Activated naive CD4-positive, alpha-beta T cell treated with anti-CD3 and anti-CD28 coated beads, Interleukin-2, amount 50 U/mL, for 24 hours (primary cell): Measurements from ENCODE around the gene MRPL51.
"Not testable (repeated sequence)": the region's sequence is repeated elsewhere in the genome, so short reads cannot be mapped to it uniquely, and the experiment has no call there.

ENCODE experiments used
- H3K27ac Mint-ChIP-seq: one replicate; pipeline ENCODE4 v1.8.0; 2021; ENCODE audit warnings: mild to moderate bottlenecking, mixed read lengths
- H3K27me3 Mint-ChIP-seq: one replicate; pipeline ENCODE4 v1.8.0; 2021; ENCODE audit warnings: mixed read lengths
- H3K36me3 Mint-ChIP-seq: one replicate; pipeline ENCODE4 v1.8.0; 2021; ENCODE audit warnings: mixed read lengths
- H3K4me1 Mint-ChIP-seq: one replicate; pipeline ENCODE4 v1.8.0; 2021; ENCODE audit warnings: mixed read lengths
- H3K4me3 Mint-ChIP-seq: one replicate; pipeline ENCODE4 v1.8.0; 2021; ENCODE audit warnings: mild to moderate bottlenecking, mixed read lengths
- H3K9me3 Mint-ChIP-seq: one replicate; pipeline ENCODE4 v1.8.0; 2021; ENCODE audit warnings: mixed read lengths

Gene MRPL51

DNA sequence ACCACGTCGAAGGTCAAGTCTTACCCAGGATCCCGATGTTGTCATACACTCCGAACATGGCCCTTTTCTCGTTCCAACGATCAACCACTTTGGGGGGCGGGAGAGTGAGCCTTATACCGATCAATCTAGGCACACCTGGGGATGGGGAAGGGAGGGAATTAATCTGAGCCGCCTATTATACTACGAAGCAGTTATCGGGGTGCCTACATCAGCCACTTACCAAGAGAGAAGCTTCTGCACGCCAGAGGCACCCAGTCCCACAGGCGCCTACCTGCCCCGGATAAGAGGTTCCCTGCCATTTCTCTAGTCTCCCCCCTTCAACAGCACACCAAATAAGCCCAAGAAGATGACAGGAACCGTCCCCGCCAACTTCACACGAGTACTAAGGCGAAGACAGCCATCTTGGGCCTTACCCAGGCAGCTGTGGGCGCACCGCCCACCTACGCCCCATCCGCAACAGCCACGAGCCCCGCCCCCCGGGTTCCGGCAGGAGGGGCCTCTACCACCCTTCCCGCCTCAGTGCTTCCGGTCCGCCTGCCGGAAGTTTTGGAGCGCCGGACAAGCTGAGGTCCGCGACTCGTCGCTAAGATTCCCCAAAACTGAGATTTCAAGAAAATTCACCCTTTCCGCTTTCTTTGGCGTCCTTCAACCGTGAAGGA lies at the start of gene MRPL51:
Gene MRPL51, minus strand, starts transcription at position 425 of the 659 bp plus-strand sequence. Its CDS starts 126 bp downstream, at position 299.
- Mint-ChIP-seq H3K9me3 (no peaks in the 10 kb centered on the region), H3K4me3 (peak within 1 kb of the TSS; percentile 94), H3K27ac (peak within 1 kb of the TSS; percentile 95), H3K4me1 (peaks cover 34% of the 10 kb centered on the region), H3K36me3 (peaks cover 9% of the 10 kb centered on the region), H3K27me3 (no peaks in the 10 kb centered on the region)

DNA sequence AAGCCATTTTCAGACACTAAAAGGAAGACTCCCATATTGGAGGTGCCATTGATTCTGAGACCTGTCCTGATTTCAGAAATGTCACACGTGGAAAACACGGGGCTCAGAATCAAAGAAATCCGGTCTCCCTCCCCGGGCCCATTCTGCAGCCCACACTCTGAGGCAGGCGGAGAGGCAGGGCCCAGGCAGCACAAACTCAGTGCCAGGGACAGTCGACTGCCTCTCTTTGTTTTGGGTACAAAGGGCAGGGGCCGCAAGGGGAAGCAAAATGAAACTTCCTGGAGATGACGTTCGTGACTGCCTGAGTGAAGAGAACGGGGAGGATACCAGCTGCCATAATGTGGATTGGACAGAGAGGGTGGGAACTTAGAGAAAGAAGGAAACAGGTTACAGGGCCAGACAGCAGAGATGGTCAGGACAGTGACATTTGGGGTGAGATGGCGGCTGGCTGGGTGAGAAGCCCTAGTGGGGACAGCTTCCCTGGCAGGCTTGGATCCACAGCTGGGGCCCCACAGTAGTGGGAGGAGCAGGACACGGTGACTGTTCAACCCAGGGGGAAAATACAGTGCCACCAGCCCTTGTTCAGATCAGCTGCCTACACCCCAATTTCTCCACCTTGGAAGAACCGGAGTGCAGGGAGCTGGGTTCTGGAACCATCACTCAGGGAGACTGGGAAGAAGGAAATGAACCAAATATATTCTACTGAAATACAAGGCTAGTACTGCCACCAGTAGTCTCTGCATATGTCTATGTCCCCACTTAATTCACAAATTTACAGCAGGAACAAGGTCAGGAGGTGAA lies 49.3 kb upstream of the MRPL51 start:
- H3K27me3 Mint-ChIP-seq: no peaks in the 10 kb centered on the region
- H3K4me3 Mint-ChIP-seq: no peak overlapping the region
- H3K9me3 Mint-ChIP-seq: no peaks in the 10 kb centered on the region
- peaks cover 41% of the 10 kb centered on the region for H3K4me1 Mint-ChIP-seq
- H3K27ac Mint-ChIP-seq: peak overlapping the region; percentile 73
- H3K36me3 Mint-ChIP-seq: peaks cover 7% of the 10 kb centered on the region

- H3K4me3 Mint-ChIP-seq: no peak overlapping the region
These were observed 48.5 kb upstream of the MRPL51 start for GRCh38 chr12:6541371-6542165.

GRCh38 chr12:6540181-6540877 lies 47.3 kb upstream of the MRPL51 start:
- Mint-ChIP-seq H3K4me1 (peaks cover 46% of the 10 kb centered on the region), H3K27ac (peak overlapping the region; percentile 17), H3K4me3 (peak overlapping the region; percentile 76), H3K9me3 (no peaks in the 10 kb centered on the region), H3K36me3 (peaks cover 13% of the 10 kb centered on the region), H3K27me3 (no peaks in the 10 kb centered on the region)

More at GRCh38 chr12:6541371-6542165, 48.5 kb upstream of the MRPL51 start:
- no peaks in the 10 kb centered on the region for H3K9me3 Mint-ChIP-seq
- H3K27me3 Mint-ChIP-seq: no peaks in the 10 kb centered on the region
- peaks cover 10% of the 10 kb centered on the region for H3K36me3 Mint-ChIP-seq
- peaks cover 42% of the 10 kb centered on the region for H3K4me1 Mint-ChIP-seq
- H3K27ac Mint-ChIP-seq: peak overlapping the region; percentile 73

GRCh38 chr12:6539707-6540134 lies 46.7 kb upstream of the MRPL51 start:
- H3K9me3 Mint-ChIP-seq: no peaks in the 10 kb centered on the region
- H3K27ac Mint-ChIP-seq: peak overlapping the region; percentile 66
- H3K36me3 Mint-ChIP-seq: peaks cover 16% of the 10 kb centered on the region
- H3K4me1 Mint-ChIP-seq: peaks cover 46% of the 10 kb centered on the region
- peak overlapping the region; percentile 76 for H3K4me3 Mint-ChIP-seq
- H3K27me3 Mint-ChIP-seq: no peaks in the 10 kb centered on the region

DNA sequence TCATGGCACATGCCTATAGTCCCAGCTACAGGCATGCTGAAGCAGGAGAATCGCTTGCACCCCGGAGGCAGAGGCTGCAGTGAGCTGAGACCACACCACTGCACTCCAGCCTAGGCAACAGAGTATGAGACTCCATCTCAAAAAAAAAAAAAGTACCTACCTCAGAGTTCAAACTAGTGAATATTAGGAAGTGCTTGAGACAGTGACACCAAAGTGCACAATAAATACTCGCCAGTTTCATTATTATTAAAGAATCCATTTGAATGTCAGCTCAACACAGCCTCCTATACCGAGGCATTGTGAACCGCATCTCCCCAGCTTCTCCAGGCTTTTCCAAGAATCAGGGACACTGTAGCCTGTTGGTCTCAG lies 46.2 kb upstream of the MRPL51 start:
- Mint-ChIP-seq H3K27ac (peak overlapping the region; percentile 66), H3K27me3 (no peaks in the 10 kb centered on the region), H3K9me3 (no peaks in the 10 kb centered on the region), H3K4me1 (peaks cover 46% of the 10 kb centered on the region), H3K36me3 (peaks cover 16% of the 10 kb centered on the region), H3K4me3 (peak overlapping the region; percentile 36)

DNA sequence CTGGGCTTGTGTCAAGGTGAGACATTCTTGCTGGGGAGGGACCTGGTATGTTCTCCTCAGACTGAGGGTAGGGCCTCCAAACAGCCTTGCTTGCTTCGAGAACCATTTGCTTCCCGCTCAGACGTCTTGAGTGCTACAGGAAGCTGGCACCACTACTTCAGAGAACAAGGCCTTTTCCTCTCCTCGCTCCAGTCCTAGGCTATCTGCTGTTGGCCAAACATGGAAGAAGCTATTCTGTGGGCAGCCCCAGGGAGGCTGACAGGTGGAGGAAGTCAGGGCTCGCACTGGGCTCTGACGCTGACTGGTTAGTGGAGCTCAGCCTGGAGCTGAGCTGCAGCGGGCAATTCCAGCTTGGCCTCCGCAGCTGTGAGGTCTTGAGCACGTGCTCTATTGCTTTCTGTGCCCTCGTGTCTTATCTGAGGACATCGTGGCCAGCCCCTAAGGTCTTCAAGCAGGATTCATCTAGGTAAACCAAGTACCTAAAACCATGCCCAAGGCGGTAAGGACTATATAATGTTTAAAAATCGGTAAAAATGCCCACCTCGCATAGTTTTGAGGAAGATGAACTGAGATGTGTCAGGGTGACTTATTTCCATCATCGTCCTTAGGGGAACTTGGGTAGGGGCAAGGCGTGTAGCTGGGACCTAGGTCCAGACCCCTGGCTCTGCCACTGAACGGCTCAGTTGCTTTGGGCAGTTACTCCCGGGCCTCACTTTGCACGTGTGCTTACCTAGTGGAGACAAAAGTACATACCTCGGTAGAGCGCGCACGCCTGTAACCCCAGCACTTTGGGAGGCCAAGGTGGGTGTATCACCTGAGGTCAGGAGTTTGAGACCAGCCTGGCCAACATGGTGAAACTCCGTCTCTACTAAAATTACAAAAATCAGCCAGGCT lies 45.6 kb upstream of the MRPL51 start:
- peaks cover 16% of the 10 kb centered on the region for H3K36me3 Mint-ChIP-seq
- H3K9me3 Mint-ChIP-seq: no peaks in the 10 kb centered on the region
- peak overlapping the region; percentile 36 for H3K4me3 Mint-ChIP-seq
- peaks cover 46% of the 10 kb centered on the region for H3K4me1 Mint-ChIP-seq
- H3K27me3 Mint-ChIP-seq: no peaks in the 10 kb centered on the region
- peak overlapping the region; percentile 94 for H3K27ac Mint-ChIP-seq

- Mint-ChIP-seq H3K36me3 (peaks cover 16% of the 10 kb centered on the region), H3K27ac (peak overlapping the region; percentile 94), H3K4me1 (peaks cover 52% of the 10 kb centered on the region), H3K4me3 (peak overlapping the region; percentile 98)
- H3K9me3 Mint-ChIP-seq, H3K27me3 Mint-ChIP-seq: not testable (repeated sequence)
These were observed 44.7 kb upstream of the MRPL51 start for GRCh38 chr12:6537580-6538419.

DNA sequence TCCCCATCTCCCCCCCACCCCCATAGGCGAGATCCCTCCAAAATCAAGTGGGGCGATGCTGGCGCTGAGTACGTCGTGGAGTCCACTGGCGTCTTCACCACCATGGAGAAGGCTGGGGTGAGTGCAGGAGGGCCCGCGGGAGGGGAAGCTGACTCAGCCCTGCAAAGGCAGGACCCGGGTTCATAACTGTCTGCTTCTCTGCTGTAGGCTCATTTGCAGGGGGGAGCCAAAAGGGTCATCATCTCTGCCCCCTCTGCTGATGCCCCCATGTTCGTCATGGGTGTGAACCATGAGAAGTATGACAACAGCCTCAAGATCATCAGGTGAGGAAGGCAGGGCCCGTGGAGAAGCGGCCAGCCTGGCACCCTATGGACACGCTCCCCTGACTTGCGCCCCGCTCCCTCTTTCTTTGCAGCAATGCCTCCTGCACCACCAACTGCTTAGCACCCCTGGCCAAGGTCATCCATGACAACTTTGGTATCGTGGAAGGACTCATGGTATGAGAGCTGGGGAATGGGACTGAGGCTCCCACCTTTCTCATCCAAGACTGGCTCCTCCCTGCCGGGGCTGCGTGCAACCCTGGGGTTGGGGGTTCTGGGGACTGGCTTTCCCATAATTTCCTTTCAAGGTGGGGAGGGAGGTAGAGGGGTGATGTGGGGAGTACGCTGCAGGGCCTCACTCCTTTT lies 44.0 kb upstream of the MRPL51 start:
- Mint-ChIP-seq H3K36me3 (peaks cover 16% of the 10 kb centered on the region), H3K27ac (peak overlapping the region; percentile 82), H3K4me3 (peak overlapping the region; percentile 98), H3K4me1 (peaks cover 52% of the 10 kb centered on the region), H3K9me3 (no peaks in the 10 kb centered on the region), H3K27me3 (no peaks in the 10 kb centered on the region)

DNA sequence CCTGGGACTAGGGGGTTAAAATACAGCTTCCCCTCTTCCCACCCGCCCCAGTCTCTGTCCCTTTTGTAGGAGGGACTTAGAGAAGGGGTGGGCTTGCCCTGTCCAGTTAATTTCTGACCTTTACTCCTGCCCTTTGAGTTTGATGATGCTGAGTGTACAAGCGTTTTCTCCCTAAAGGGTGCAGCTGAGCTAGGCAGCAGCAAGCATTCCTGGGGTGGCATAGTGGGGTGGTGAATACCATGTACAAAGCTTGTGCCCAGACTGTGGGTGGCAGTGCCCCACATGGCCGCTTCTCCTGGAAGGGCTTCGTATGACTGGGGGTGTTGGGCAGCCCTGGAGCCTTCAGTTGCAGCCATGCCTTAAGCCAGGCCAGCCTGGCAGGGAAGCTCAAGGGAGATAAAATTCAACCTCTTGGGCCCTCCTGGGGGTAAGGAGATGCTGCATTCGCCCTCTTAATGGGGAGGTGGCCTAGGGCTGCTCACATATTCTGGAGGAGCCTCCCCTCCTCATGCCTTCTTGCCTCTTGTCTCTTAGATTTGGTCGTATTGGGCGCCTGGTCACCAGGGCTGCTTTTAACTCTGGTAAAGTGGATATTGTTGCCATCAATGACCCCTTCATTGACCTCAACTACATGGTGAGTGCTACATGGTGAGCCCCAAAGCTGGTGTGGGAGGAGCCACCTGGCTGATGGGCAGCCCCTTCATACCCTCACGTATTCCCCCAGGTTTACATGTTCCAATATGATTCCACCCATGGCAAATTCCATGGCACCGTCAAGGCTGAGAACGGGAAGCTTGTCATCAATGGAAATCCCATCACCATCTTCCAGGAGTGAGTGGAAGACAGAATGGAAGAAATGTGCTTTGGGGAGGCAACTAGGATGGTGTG lies 43.1 kb upstream of the MRPL51 start:
- peaks cover 48% of the 10 kb centered on the region for H3K4me1 Mint-ChIP-seq
- H3K27me3 Mint-ChIP-seq: no peaks in the 10 kb centered on the region
- H3K9me3 Mint-ChIP-seq: no peaks in the 10 kb centered on the region

DNA sequence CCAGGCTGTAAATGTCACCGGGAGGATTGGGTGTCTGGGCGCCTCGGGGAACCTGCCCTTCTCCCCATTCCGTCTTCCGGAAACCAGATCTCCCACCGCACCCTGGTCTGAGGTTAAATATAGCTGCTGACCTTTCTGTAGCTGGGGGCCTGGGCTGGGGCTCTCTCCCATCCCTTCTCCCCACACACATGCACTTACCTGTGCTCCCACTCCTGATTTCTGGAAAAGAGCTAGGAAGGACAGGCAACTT lies 42.6 kb upstream of the MRPL51 start:
- peaks cover 43% of the 10 kb centered on the region for H3K4me1 Mint-ChIP-seq
- no peaks in the 10 kb centered on the region for H3K27me3 Mint-ChIP-seq
- H3K9me3 Mint-ChIP-seq: no peaks in the 10 kb centered on the region
- peak overlapping the region; percentile 98 for H3K4me3 Mint-ChIP-seq
- H3K27ac Mint-ChIP-seq: peak overlapping the region; percentile 93
- H3K36me3 Mint-ChIP-seq: peaks cover 16% of the 10 kb centered on the region

More for the DNA sequence above, 43.1 kb upstream of the MRPL51 start:
- peak overlapping the region; percentile 98 for H3K4me3 Mint-ChIP-seq
- peak overlapping the region; percentile 93 for H3K27ac Mint-ChIP-seq
- peaks cover 16% of the 10 kb centered on the region for H3K36me3 Mint-ChIP-seq

- Mint-ChIP-seq H3K27ac (peak overlapping the region; percentile 93), H3K27me3 (no peaks in the 10 kb centered on the region), H3K36me3 (peaks cover 16% of the 10 kb centered on the region), H3K4me1 (peaks cover 38% of the 10 kb centered on the region), H3K4me3 (peak overlapping the region; percentile 98), H3K9me3 (no peaks in the 10 kb centered on the region)
These were observed 42.1 kb upstream of the MRPL51 start for GRCh38 chr12:6534945-6535696.
